Smooth muscle cell (in vitro differentiated cells): ENCODE data around the gene UBL3. TPM values are rescaled to one million over a fixed set of nuclear protein-coding genes. Genes with fewer than 3 reads are reported as not detected.
A peak's percentile ranks its signal among the peaks of the same experiment; 100 is the strongest.

ENCODE experiments used
- DNase-seq: peaks from one replicate; lab custom pipeline; 2025; ENCODE audit not compliant: unreplicated experiment; lab: John Stamatoyannopoulos, UW
- H2AFZ ChIP-seq: fragments of 200-600 bp; sonication (generic); 2 replicates; pipeline ENCODE4 v1.6.0; 2016; ENCODE audit warnings: antibody characterized with exemption, low read depth, mild to moderate bottlenecking
- H3F3A ChIP-seq: fragments of 200-600 bp; sonication (generic); 2 replicates; pipeline ENCODE4 v1.6.0; 2017; ENCODE audit warnings: antibody characterized with exemption, low read depth
- H3K27ac ChIP-seq: fragments of 200-600 bp; sonication (generic); 2 replicates; pipeline ENCODE4 v1.5.1; 2016; ENCODE audit warnings: low read depth, mild to moderate bottlenecking
- H3K27me3 ChIP-seq: fragments of 200-600 bp; sonication (generic); 2 replicates; pipeline ENCODE4 v1.6.1; 2016; ENCODE audit warnings: low read depth, mild to moderate bottlenecking
- H3K36me3 ChIP-seq: fragments of 200-600 bp; sonication (generic); 2 replicates; pipeline ENCODE4 v1.5.1; 2016; ENCODE audit warnings: low read depth
- H3K4me1 ChIP-seq: fragments of 200-600 bp; sonication (generic); 2 replicates; pipeline ENCODE4 v1.5.1; 2016; ENCODE audit warnings: low read depth
- H3K4me2 ChIP-seq: fragments of 200-600 bp; sonication (generic); 2 replicates; pipeline ENCODE4 v1.6.0; 2016; ENCODE audit warnings: mild to moderate bottlenecking
- H3K4me3 ChIP-seq: fragments of 200-600 bp; sonication (generic); 2 replicates; pipeline ENCODE4 v1.5.1; 2016; ENCODE audit warnings: mild to moderate bottlenecking
- H3K79me2 ChIP-seq: fragments of 200-600 bp; sonication (generic); 2 replicates; pipeline ENCODE4 v1.6.0; 2016; ENCODE audit warnings: low read depth, mild to moderate bottlenecking
- H3K9ac ChIP-seq: fragments of 200-600 bp; sonication (generic); 2 replicates; pipeline ENCODE4 v1.6.0; 2016; ENCODE audit warnings: low read depth
- H3K9me3 ChIP-seq: fragments of 200-600 bp; sonication (generic); replicated peaks from 2 replicates; pipeline ENCODE4 v1.5.1; 2016; ENCODE audit warnings: low read depth
- H4K20me1 ChIP-seq: fragments of 200-600 bp; sonication (generic); 2 replicates; pipeline ENCODE4 v1.6.0; 2016; ENCODE audit warnings: low read depth
- WGBS: methylation state at CpG from one replicate; pipeline ENCODE4 v1.1.7; 2016; ENCODE audit warnings: low lambda C conversion rate; 5-methylcytosine and 5-hydroxymethylcytosine counted together
- polyA plus RNA-seq: library from polyadenylated mRNA; unstranded; fragments of >200 nt; fragmentation: Nextera tagmentation; extraction: Ambion mirVana; gene quantifications from 2 replicates; pipeline ENCODE4 v1.2.1, GENCODE V29; 2016
- total RNA-seq: library from RNA; depleted of rRNA; stranded (reverse); fragments of >200 nt; gene quantifications from 2 replicates; pipeline ENCODE4 v1.2.3, GENCODE V29; 2014
- TF ChIP-seq, protein P1 (sequence below): fragments of 200-600 bp; sonication (generic); IDR thresholded peaks from 2 replicates; pipeline ENCODE4 v1.5.1; 2017; ENCODE audit warnings: borderline replicate concordance, mild to moderate bottlenecking, antibody characterized with exemption; ENCODE audit not compliant: insufficient read depth, poor library complexity, severe bottlenecking

The UBL3 gene
- total and polyA plus RNA-seq, 2 experiments from 2014 or later: 25.2 to 46.6 TPM

DNA sequence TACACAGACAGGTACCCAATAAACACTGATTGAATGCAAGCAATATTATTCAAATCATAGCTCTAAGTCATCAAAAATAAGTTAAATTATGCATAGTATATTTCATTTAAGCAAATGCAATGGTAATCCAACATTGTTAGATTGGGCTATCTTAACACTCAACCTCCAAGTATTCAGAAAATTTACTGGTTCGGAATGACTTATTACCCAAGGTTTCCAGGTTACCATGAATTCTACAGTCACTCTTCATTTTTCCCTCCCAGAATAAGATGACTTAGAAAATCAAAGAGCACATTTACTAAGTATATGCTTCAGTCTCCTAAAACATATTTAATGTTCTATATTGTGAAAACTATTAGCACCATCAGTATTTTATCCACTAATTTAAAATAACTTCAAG lies 6.0 kb downstream of the UBL3 start:
- peaks cover 95% of the 10 kb centered on the region for H4K20me1 ChIP-seq

DNA sequence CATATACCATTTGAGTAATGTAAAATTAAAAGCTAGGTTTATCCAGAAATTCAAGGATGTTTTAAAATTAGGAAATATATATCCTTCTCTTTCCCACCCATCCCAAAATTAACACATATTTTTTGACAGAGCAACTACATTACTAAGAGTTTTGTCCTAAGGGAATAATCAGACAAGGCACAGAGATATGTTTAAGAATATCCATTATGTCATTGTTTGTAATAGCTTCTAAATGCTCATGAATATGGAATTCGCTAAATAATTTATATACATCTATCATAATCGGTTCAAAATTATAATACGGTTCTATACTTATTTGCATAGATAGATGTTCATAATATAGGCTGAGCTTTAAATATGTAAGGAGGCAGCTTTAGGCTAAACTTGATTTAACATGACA lies 9.8 kb downstream of the UBL3 start:
- H3K36me3 ChIP-seq: no peaks in the 10 kb centered on the region
- no peaks in the 10 kb centered on the region for H3K27me3 ChIP-seq
- H3K9me3 ChIP-seq: no peaks in the 10 kb centered on the region
- H3K79me2 ChIP-seq: peaks cover 100% of the 10 kb centered on the region
- no peaks in the 10 kb centered on the region for H3F3A ChIP-seq
- peaks cover 97% of the 10 kb centered on the region for H4K20me1 ChIP-seq
- TF ChIP-seq, protein P1, sequence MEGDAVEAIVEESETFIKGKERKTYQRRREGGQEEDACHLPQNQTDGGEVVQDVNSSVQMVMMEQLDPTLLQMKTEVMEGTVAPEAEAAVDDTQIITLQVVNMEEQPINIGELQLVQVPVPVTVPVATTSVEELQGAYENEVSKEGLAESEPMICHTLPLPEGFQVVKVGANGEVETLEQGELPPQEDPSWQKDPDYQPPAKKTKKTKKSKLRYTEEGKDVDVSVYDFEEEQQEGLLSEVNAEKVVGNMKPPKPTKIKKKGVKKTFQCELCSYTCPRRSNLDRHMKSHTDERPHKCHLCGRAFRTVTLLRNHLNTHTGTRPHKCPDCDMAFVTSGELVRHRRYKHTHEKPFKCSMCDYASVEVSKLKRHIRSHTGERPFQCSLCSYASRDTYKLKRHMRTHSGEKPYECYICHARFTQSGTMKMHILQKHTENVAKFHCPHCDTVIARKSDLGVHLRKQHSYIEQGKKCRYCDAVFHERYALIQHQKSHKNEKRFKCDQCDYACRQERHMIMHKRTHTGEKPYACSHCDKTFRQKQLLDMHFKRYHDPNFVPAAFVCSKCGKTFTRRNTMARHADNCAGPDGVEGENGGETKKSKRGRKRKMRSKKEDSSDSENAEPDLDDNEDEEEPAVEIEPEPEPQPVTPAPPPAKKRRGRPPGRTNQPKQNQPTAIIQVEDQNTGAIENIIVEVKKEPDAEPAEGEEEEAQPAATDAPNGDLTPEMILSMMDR: no peak
- H3K9ac ChIP-seq: no peak overlapping the region
- H3K4me3 ChIP-seq: no peak overlapping the region
- H3K27ac ChIP-seq: peak overlapping the region; percentile 3
- H3K4me2 ChIP-seq: no peak overlapping the region
- 71% methylated on average over 3 of the region's 3 CpGs for WGBS
- H2AFZ ChIP-seq: no peak overlapping the region
- DNase-seq: no peak
- H3K4me1 ChIP-seq: peaks cover 28% of the 10 kb centered on the region

More for the DNA sequence above, 6.0 kb downstream of the UBL3 start:
- Histone ChIP-seq H3F3A (peaks cover 6% of the 10 kb centered on the region), H3K4me1 (peaks cover 44% of the 10 kb centered on the region), H3K4me2 (peak overlapping the region; percentile 95), H3K27ac (peak overlapping the region; percentile 14), H3K9ac (no peak overlapping the region), H3K27me3 (no peaks in the 10 kb centered on the region), H3K4me3 (peak overlapping the region; percentile 95), H2AFZ (no peak overlapping the region), H3K9me3 (no peaks in the 10 kb centered on the region), H3K36me3 (no peaks in the 10 kb centered on the region), H3K79me2 (peaks cover 99% of the 10 kb centered on the region)
- 50% methylated on average over 1 of the region's 1 CpG for WGBS
- DNase-seq: no peak
- TF ChIP-seq, protein P1: no peak

DNA sequence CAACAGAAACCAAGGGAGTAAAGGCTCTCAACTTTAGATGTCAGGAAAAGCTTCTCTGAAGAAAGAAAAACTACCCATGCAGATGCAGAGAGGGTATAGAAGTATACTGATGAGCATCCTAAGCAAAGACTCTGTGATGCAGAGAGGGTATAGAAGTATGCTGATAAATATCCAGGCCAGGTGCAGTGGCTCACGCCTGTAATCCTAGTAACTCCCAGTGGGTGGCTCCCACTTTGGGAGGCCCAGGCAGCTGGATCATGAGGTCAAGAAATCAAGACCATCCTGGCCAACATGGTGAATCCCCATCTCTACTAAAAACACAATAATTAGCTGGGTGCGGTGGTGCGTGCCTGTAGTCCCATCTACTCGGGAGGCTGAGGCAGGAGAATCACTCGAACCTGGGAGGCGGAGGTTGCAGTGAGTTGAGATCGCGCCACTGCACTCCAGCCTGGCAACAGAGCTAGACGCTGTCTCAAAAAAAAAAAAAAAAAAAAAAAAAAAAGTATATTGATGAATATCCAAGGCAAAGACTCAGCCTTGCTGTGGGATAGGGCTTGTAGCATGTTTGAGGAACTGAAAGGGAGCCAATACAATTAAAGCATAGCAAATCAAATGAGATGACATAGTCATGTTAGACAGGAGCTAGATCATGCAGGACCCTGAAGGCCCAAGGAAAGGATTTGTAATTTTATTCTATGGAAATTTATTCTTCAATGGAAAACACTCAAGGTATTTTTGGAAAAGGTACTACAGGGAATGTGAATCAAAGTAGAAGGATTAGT lies 14.9 kb downstream of the UBL3 start:
- Histone ChIP-seq H3F3A (peaks cover 3% of the 10 kb centered on the region), H3K27me3 (no peaks in the 10 kb centered on the region), H2AFZ (no peak overlapping the region), H3K4me2 (no peak overlapping the region), H3K4me3 (no peak overlapping the region), H3K4me1 (peaks cover under 1% of the 10 kb centered on the region), H3K79me2 (peaks cover 98% of the 10 kb centered on the region), H3K27ac (no peak overlapping the region), H4K20me1 (peaks cover 99% of the 10 kb centered on the region), H3K9ac (no peak overlapping the region), H3K36me3 (no peaks in the 10 kb centered on the region), H3K9me3 (no peaks in the 10 kb centered on the region)
- DNase-seq: no peak
- TF ChIP-seq, protein P1: no peak
- 98% methylated on average over 9 of the region's 9 CpGs for WGBS

DNA sequence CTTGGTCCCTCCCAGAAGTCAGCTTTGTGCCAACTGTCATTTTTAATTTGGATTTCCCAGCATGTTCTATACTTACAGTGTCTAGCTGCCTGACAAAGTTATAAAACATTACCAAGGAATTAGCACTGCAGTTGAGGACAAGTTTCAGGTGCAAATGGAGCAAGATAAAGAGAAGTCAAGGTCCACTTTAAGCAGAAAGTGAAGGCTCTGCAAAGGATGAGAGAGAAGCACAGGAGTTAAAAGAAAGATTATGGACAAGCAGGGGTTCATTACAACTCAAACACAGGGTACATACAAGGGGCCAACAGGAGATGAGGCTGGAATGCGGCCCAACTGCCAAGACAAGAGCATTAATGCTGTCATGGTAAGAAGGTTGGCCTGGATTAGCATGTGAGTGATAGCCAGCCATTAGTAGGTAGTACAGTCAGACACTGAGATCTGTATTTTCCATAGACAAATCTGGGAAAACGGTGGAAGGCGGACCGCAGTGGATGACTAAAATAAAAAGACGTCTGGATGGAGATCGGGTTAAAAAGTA lies 17.6 kb downstream of the UBL3 start:
- Histone ChIP-seq H3K27me3 (no peaks in the 10 kb centered on the region), H3K9ac (no peak overlapping the region), H2AFZ (no peak overlapping the region), H3K36me3 (no peaks in the 10 kb centered on the region), H4K20me1 (peaks cover 85% of the 10 kb centered on the region), H3F3A (peaks cover 3% of the 10 kb centered on the region), H3K4me1 (no peaks in the 10 kb centered on the region), H3K4me3 (no peak overlapping the region), H3K27ac (peak overlapping the region; percentile 13), H3K9me3 (no peaks in the 10 kb centered on the region), H3K79me2 (peaks cover 92% of the 10 kb centered on the region), H3K4me2 (no peak overlapping the region)
- WGBS: 75% methylated on average over 6 of the region's 6 CpGs
- TF ChIP-seq, protein P1: no peak
- DNase-seq: no peak
